A673 (cell line): ENCODE measurements around the gene NUP93.

Experiments used
- CTCF ChIP-seq: fragments of 300-800, 200-600 bp; sonication (generic); conservative IDR thresholded peaks from 2 replicates; pipeline ENCODE4 v1.5.1; 2017; ENCODE audit warnings: low read depth, mild to moderate bottlenecking, antibody characterized with exemption, low read length, moderate library complexity, mixed read lengths
- EZH2 ChIP-seq: fragments of 200-600 bp; sonication (generic); IDR thresholded peaks from 2 replicates; pipeline ENCODE4 v1.6.1; 2017; ENCODE audit warnings: borderline replicate concordance, low read depth, mild to moderate bottlenecking, mixed read lengths, antibody characterized with exemption, low read length; ENCODE audit not compliant: poor library complexity, severe bottlenecking

- TF ChIP-seq CTCF, result no peak
- TF ChIP-seq EZH2, result no peak
These were observed 39.4 kb upstream of the NUP93 start for GRCh38 chr16:56690420-56691122.
